Measurements from ENCODE around the gene FAM228A.

DNA sequence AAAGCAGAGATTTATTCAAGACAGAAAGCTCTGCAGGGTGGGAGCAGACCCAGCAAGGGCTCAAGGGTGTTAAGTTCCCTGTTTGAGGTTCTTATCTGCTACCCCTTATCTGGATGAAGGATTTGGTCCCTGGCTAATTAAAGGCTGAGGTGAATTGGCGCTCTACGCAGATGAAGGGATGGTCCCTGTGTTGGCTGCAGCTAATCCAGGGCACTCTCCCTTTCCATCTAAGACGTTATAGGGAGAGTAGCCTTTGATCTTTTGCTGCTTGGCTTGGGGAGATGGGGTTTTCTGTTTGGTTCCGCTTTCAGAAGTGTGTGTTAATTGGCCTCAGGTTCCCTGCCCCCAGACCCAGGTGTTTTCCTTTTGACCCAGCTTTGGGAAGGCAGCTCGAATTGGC lies 17.0 kb downstream of the FAM228A start:
- TF ChIP-seq, protein P1, sequence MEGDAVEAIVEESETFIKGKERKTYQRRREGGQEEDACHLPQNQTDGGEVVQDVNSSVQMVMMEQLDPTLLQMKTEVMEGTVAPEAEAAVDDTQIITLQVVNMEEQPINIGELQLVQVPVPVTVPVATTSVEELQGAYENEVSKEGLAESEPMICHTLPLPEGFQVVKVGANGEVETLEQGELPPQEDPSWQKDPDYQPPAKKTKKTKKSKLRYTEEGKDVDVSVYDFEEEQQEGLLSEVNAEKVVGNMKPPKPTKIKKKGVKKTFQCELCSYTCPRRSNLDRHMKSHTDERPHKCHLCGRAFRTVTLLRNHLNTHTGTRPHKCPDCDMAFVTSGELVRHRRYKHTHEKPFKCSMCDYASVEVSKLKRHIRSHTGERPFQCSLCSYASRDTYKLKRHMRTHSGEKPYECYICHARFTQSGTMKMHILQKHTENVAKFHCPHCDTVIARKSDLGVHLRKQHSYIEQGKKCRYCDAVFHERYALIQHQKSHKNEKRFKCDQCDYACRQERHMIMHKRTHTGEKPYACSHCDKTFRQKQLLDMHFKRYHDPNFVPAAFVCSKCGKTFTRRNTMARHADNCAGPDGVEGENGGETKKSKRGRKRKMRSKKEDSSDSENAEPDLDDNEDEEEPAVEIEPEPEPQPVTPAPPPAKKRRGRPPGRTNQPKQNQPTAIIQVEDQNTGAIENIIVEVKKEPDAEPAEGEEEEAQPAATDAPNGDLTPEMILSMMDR (IDR thresholded peaks at IDR 0.05; ENCODE audit: extremely low read depth in 1 of 2, insufficient read depth in 1 of 2, low read depth in 1 of 2, low read length in 2 of 2), result no peak
- TF ChIP-seq POLR2A (IDR thresholded peaks at IDR 0.05; ENCODE audit: low read depth, low read length), result no peak
- no peak for TF ChIP-seq EZH2 (IDR thresholded peaks at IDR 0.05; ENCODE audit: borderline replicate concordance, low read depth, low read length, severe bottlenecking)
- TF ChIP-seq POLR2AphosphoS5 (IDR thresholded peaks at IDR 0.05; ENCODE audit: insufficient read depth, low read depth, low read length), result no peak
- TF ChIP-seq GATA2 (IDR thresholded peaks at IDR 0.05; ENCODE audit: insufficient read depth, insufficient read length, low read depth, low read length), result no peak
